Measurements from ENCODE around the gene FAM47B. TPM values are rescaled to one million over a fixed set of nuclear protein-coding genes. Genes with fewer than 3 reads are reported as not detected.
A peak's percentile ranks its signal among the peaks of the same experiment; 100 is the strongest.

The FAM47B gene
- total RNA-seq, 2 donors from 2014 or later = 1.2 TPM; not detected in 1

GRCh38 chrX:34909151-34909550 lies 33.4 kb upstream of the FAM47B start:
- WGBS = 31% methylated on average over 2 of the region's 2 CpGs
- no peak for DNase-seq (ENCODE audit: low spot score)
- intact Hi-C loops (cut with DNase I) = no loop called here
- no peaks in the 10 kb centered on the region for H3K4me1 ChIP-seq (replicated peaks)
- H3K27me3 ChIP-seq (replicated peaks; ENCODE audit: insufficient read depth) = no peaks in the 10 kb centered on the region
- H3K4me3 ChIP-seq = no peak overlapping the region
- no peaks in the 10 kb centered on the region for H3K36me3 ChIP-seq
- TF ChIP-seq POLR2AphosphoS5 (IDR thresholded peaks at IDR 0.05) (no peak), POLR2A (IDR thresholded peaks at IDR 0.05) (no peak)
- TF ChIP-seq, protein P1, sequence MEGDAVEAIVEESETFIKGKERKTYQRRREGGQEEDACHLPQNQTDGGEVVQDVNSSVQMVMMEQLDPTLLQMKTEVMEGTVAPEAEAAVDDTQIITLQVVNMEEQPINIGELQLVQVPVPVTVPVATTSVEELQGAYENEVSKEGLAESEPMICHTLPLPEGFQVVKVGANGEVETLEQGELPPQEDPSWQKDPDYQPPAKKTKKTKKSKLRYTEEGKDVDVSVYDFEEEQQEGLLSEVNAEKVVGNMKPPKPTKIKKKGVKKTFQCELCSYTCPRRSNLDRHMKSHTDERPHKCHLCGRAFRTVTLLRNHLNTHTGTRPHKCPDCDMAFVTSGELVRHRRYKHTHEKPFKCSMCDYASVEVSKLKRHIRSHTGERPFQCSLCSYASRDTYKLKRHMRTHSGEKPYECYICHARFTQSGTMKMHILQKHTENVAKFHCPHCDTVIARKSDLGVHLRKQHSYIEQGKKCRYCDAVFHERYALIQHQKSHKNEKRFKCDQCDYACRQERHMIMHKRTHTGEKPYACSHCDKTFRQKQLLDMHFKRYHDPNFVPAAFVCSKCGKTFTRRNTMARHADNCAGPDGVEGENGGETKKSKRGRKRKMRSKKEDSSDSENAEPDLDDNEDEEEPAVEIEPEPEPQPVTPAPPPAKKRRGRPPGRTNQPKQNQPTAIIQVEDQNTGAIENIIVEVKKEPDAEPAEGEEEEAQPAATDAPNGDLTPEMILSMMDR (IDR thresholded peaks at IDR 0.05) = no peak
- H3K27ac ChIP-seq = no peak overlapping the region
- H3K9me3 ChIP-seq = no peaks in the 10 kb centered on the region

DNA sequence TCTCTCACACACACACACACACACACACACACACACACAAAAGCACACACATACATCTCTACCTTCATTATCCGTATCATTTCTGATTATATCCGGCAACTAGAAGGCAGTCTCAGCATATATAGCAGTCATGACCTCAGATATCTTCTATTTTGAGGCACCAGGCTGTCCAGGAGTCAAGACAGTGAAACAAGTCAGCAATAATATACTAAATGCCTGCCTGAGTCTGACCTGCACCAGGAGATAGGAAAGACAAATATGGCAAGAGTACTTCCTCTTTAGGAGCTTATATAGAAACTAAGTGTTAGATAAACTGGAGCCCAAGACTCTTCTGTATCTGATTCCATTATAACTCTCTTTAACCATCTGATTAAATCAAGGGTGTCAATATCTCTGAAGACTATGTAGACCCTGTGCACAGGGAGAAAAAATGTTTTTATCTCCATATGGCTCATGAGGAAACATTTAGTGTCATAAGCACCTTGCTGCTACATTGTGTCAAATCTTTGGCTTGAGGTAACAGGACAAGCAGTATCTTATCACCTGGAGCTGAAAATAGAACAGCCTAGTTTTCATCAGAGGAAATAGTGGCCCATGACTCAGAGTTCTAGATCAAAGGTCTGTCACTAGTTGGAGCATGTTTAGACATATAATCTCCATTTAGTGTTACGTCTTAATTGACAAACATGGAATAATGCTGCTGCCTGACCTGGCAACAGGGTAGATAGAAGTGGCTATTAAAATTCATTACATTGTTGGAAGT lies 27.0 kb upstream of the FAM47B start:
- no peaks in the 10 kb centered on the region for H3K4me1 ChIP-seq (replicated peaks)
- no peaks in the 10 kb centered on the region for H3K9me3 ChIP-seq
- no peak for DNase-seq (ENCODE audit: low spot score)
- H3K27ac ChIP-seq = no peak overlapping the region
- H3K36me3 ChIP-seq = no peaks in the 10 kb centered on the region
- intact Hi-C loops (cut with DNase I) = no loop called here
- WGBS = 73% methylated on average over 3 of the region's 3 CpGs
- H3K4me3 ChIP-seq = no peak overlapping the region
- TF ChIP-seq, protein P1 (IDR thresholded peaks at IDR 0.05) = no peak
- H3K27me3 ChIP-seq (replicated peaks; ENCODE audit: insufficient read depth) = no peaks in the 10 kb centered on the region

GRCh38 chrX:34917146-34917545 lies 25.4 kb upstream of the FAM47B start:
- TF ChIP-seq POLR2A (IDR thresholded peaks at IDR 0.05) (no peak), POLR2AphosphoS5 (IDR thresholded peaks at IDR 0.05) (no peak)
- TF ChIP-seq, protein P1 (IDR thresholded peaks at IDR 0.05) = no peak
- WGBS = 75% methylated on average over 1 of the region's 1 CpG
- no peaks in the 10 kb centered on the region for H3K9me3 ChIP-seq
- H3K27me3 ChIP-seq (replicated peaks; ENCODE audit: insufficient read depth) = no peaks in the 10 kb centered on the region
- H3K4me3 ChIP-seq = no peak overlapping the region
- no peak for DNase-seq (ENCODE audit: low spot score)
- H3K27ac ChIP-seq = no peak overlapping the region
- H3K4me1 ChIP-seq (replicated peaks) = no peaks in the 10 kb centered on the region
- H3K36me3 ChIP-seq = no peaks in the 10 kb centered on the region
- intact Hi-C loops (cut with DNase I) = no loop called here

DNA sequence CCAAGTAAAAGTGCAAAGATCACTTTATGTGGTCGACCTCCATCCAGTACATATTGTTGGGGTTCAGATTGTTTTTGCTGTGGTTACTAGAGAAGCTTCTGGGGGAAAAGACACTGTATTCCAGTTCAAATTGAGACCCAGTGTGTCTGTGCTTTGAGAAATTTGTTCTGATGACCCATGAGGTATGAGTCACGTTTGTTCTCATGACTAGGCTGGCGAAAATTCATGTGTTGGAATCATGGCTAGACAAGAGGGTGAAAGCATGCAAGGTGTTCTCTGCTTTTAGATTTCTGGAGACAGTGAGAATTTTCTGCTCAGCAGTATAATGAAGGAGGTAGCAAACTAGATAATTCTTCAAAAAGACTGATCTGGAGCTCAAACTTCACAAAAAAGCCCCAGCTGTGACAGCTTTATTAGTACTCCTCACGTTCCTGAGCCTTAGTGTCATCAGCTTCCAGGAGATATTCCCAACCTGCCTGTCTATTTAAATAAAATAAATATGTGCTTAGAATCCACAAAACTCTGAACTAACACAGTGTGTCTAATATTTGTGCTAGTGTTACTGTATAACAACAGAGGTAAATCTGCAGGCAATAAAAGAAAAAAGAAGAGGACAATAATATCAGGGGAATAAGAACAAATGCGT lies 24.4 kb upstream of the FAM47B start:
- H3K9me3 ChIP-seq = no peaks in the 10 kb centered on the region
- H3K27ac ChIP-seq = no peak overlapping the region
- intact Hi-C loops (cut with DNase I) = no loop called here
- H3K4me3 ChIP-seq = no peak overlapping the region
- no peaks in the 10 kb centered on the region for H3K4me1 ChIP-seq (replicated peaks)
- 29% methylated on average over 5 of the region's 5 CpGs for WGBS
- DNase-seq (ENCODE audit: low spot score) = no peak
- no peaks in the 10 kb centered on the region for H3K27me3 ChIP-seq (replicated peaks; ENCODE audit: insufficient read depth)
- no peaks in the 10 kb centered on the region for H3K36me3 ChIP-seq
- TF ChIP-seq POLR2A (IDR thresholded peaks at IDR 0.05) = no peak
- TF ChIP-seq, protein P1 (IDR thresholded peaks at IDR 0.05) = no peak
- TF ChIP-seq POLR2AphosphoS5 (IDR thresholded peaks at IDR 0.05) = no peak

GRCh38 chrX:34918856-34919255 lies 23.7 kb upstream of the FAM47B start:
- Histone ChIP-seq H3K4me3 (no peak overlapping the region), H3K9me3 (no peaks in the 10 kb centered on the region), H3K27ac (no peak overlapping the region), H3K4me1 (replicated peaks) (no peaks in the 10 kb centered on the region), H3K36me3 (no peaks in the 10 kb centered on the region), H3K27me3 (replicated peaks; ENCODE audit: insufficient read depth) (no peaks in the 10 kb centered on the region)
- TF ChIP-seq, protein P1 (IDR thresholded peaks at IDR 0.05) = peak in 2 of 4 experiments; percentile 17 to 18
- no peak for TF ChIP-seq POLR2A (IDR thresholded peaks at IDR 0.05)
- no peak for TF ChIP-seq POLR2AphosphoS5 (IDR thresholded peaks at IDR 0.05)
- peak; percentile 4 for DNase-seq (ENCODE audit: low spot score)
- WGBS = 33% methylated on average over 1 of the region's 1 CpG
- intact Hi-C loops (cut with DNase I) = no loop called here

All from prostate gland (tissue), 2 donors.